IPS DF 6.9 (cell line): ENCODE data around the gene SORCS2.

Experiments used
- DNase-seq: peaks from one replicate; pipeline ENCODE4 v3.0.0-alpha.2; 2013; ENCODE audit warnings: low read depth, low spot score
- H3K27ac ChIP-seq: one replicate; pipeline ENCODE4 v1.5.1; 2013; ENCODE audit warnings: low read length, control low read depth
- H3K27me3 ChIP-seq: 2 replicates; pipeline ENCODE4 v1.6.1; 2013; ENCODE audit warnings: mild to moderate bottlenecking, low read length; ENCODE audit not compliant: control insufficient read depth, insufficient read depth
- H3K36me3 ChIP-seq: 2 replicates; pipeline ENCODE4 v1.6.1; 2013; ENCODE audit warnings: low read length; ENCODE audit not compliant: control insufficient read depth, insufficient read depth
- H3K4me1 ChIP-seq: 2 replicates; pipeline ENCODE4 v1.6.1; 2013; ENCODE audit warnings: low read length; ENCODE audit not compliant: control insufficient read depth, insufficient read depth
- H3K4me3 ChIP-seq: 2 replicates; pipeline ENCODE4 v1.5.1; 2013; ENCODE audit warnings: mild to moderate bottlenecking, low read length
- H3K9me3 ChIP-seq: 2 replicates; pipeline ENCODE4 v1.6.1; 2013; ENCODE audit warnings: low read length, inconsistent platforms; ENCODE audit not compliant: control insufficient read depth, insufficient read depth
- WGBS: extraction: QIAGEN DNeasy Blood & Tissue Kit; methylation state at CpG from one replicate; pipeline ENCODE4 v1.1.7; 2013; ENCODE audit warnings: mixed read lengths, missing lambda C conversion rate; ENCODE audit not compliant: insufficient read length, insufficient coverage; 5-methylcytosine and 5-hydroxymethylcytosine counted together

SORCS2 gene

DNA sequence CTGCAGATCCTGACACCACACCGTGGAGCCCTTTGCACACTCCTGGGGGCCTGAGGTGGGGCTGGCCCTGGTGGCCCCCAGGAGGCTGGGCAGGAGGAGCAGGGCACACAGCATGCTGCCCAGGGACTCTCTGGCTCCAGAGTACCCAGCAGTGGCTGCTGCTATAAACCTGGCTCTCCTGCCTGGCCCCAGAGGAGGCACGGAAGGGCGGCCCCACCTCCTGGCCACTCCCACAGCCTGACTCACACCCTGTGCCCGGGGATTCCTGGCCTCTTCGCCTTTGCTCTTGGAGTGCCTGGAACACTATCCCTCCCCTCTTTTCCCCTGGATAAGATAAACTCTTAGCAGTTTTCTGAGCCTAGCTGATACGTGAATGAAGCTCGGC lies 242.4 kb downstream of the SORCS2 start, which contains the start of gene PSAPL1:
PSAPL1 (minus strand) TSS at position 165 of the 385 bp plus-strand sequence; CDS start at position 114, 51 bp downstream.
- H3K9me3 ChIP-seq, result no peaks in the 10 kb centered on the region
- H3K4me3 ChIP-seq, result no peak within 1 kb of the TSS
- DNase-seq, result no peak
- H3K27me3 ChIP-seq, result no peaks in the 10 kb centered on the region
- H3K36me3 ChIP-seq, result no peaks in the 10 kb centered on the region
- WGBS, result no CpG with 5 or more reads among the region's 7 CpGs
- H3K27ac ChIP-seq, result no peak within 1 kb of the TSS
- H3K4me1 ChIP-seq, result peaks cover 6% of the 10 kb centered on the region

GRCh38 chr4:7435471-7436061 lies 243.2 kb downstream of the SORCS2 start:
- peaks cover 2% of the 10 kb centered on the region for H3K4me1 ChIP-seq
- no peak overlapping the region for H3K4me3 ChIP-seq
- H3K36me3 ChIP-seq, result no peaks in the 10 kb centered on the region
- no CpG with 5 or more reads among the region's 11 CpGs for WGBS
- H3K9me3 ChIP-seq, result no peaks in the 10 kb centered on the region
- no peak for DNase-seq
- H3K27me3 ChIP-seq, result no peaks in the 10 kb centered on the region
- no peak overlapping the region for H3K27ac ChIP-seq

GRCh38 chr4:7436256-7436655 lies 243.9 kb downstream of the SORCS2 start:
- H3K4me1 ChIP-seq, result peaks cover under 1% of the 10 kb centered on the region
- no peaks in the 10 kb centered on the region for H3K27me3 ChIP-seq
- no CpG with 5 or more reads among the region's 13 CpGs for WGBS
- no peak overlapping the region for H3K4me3 ChIP-seq
- H3K9me3 ChIP-seq, result no peaks in the 10 kb centered on the region
- H3K36me3 ChIP-seq, result no peaks in the 10 kb centered on the region
- H3K27ac ChIP-seq, result no peak overlapping the region
- no peak for DNase-seq

GRCh38 chr4:7439699-7440098 lies 247.4 kb downstream of the SORCS2 start:
- Histone ChIP-seq H3K9me3 (no peaks in the 10 kb centered on the region), H3K27me3 (no peaks in the 10 kb centered on the region), H3K27ac (no peak overlapping the region), H3K4me3 (no peak overlapping the region), H3K36me3 (no peaks in the 10 kb centered on the region; the same call in 1 of the 2 replicates), H3K4me1 (peaks cover 3% of the 10 kb centered on the region)
- no CpG with 5 or more reads among the region's 2 CpGs for WGBS
- no peak for DNase-seq

- no CpG with 5 or more reads among the region's 7 CpGs for WGBS
- no peak for DNase-seq
- no peaks in the 10 kb centered on the region; the same call in 1 of the 2 replicates for H3K36me3 ChIP-seq
- H3K4me3 ChIP-seq, result no peak overlapping the region
- no peak overlapping the region for H3K27ac ChIP-seq
- H3K4me1 ChIP-seq, result peaks cover 3% of the 10 kb centered on the region
- H3K9me3 ChIP-seq, result no peaks in the 10 kb centered on the region
- H3K27me3 ChIP-seq, result no peaks in the 10 kb centered on the region
Measured at GRCh38 chr4:7441201-7441600, 248.9 kb downstream of the SORCS2 start.

DNA sequence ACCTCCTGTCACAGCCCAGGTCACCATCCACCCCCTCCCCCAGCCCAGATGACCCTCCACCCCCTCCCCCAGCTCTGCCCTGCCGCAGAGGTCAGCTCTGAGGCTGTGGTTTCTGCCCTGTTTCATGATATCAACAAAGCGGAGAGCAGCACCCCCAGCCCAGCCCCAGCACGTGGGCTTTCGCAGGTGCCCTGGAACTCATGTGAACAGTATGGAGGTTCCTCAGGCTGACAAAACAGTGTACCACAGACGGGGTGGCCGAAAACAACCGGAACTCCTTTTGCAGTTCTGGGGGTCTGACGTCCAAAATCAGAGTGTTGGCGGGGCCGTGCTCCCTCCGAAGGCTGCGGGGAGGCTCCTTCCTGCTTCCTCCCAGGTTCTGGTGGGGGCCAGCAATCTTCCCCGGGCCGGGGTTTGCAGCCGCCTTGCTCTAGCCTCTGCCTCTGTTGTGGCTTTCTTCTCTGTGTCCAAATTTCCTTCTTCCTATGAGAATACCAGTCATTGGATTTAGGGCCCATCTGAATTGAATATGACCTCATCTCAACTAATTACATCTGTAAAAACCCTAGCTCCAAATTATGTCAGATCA lies 250.3 kb downstream of the SORCS2 start:
- H3K9me3 ChIP-seq, result no peaks in the 10 kb centered on the region
- no peaks in the 10 kb centered on the region for H3K27me3 ChIP-seq
- no peak overlapping the region for H3K27ac ChIP-seq
- no peak overlapping the region for H3K4me3 ChIP-seq
- no CpG with 5 or more reads among the region's 15 CpGs for WGBS
- H3K36me3 ChIP-seq, result no peaks in the 10 kb centered on the region; the same call in 1 of the 2 replicates
- peaks cover 3% of the 10 kb centered on the region for H3K4me1 ChIP-seq
- no peak for DNase-seq

GRCh38 chr4:7444314-7444713 lies 252.0 kb downstream of the SORCS2 start:
- WGBS, result no CpG with 5 or more reads among the region's 3 CpGs
- Histone ChIP-seq H3K27ac (no peak overlapping the region), H3K9me3 (no peaks in the 10 kb centered on the region), H3K4me1 (peaks cover 3% of the 10 kb centered on the region), H3K36me3 (no peaks in the 10 kb centered on the region; the same call in 1 of the 2 replicates), H3K4me3 (no peak overlapping the region), H3K27me3 (no peaks in the 10 kb centered on the region)
- no peak for DNase-seq

- Histone ChIP-seq H3K9me3 (no peaks in the 10 kb centered on the region), H3K4me1 (peaks cover 3% of the 10 kb centered on the region), H3K27me3 (no peaks in the 10 kb centered on the region), H3K27ac (no peak overlapping the region), H3K4me3 (no peak overlapping the region), H3K36me3 (no peaks in the 10 kb centered on the region; the same call in 1 of the 2 replicates)
- no CpG with 5 or more reads among the region's 12 CpGs for WGBS
- no peak for DNase-seq
Measured at GRCh38 chr4:7444731-7445130, 252.4 kb downstream of the SORCS2 start.

DNA sequence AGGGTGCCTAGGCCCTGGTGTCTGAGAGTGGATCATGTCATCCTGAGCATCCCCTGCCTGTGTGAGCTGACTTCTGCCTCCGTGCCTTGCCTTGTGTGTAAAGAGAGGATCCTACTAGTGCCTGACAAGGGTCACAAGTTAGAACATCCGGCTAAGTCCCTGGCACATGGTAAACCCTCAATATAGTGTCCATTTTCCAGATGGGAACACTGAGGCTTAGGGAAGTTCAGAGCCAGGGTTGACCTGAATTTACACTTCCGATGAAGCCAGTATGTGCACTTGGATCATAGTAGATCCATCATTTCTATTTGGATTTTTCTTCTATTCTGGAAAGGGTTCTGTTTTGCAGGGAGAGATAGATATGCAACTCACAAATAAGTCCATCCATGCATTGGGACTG lies 254.9 kb downstream of the SORCS2 start:
- WGBS, result no CpG with 5 or more reads among the region's 3 CpGs
- H3K4me1 ChIP-seq, result peaks cover 2% of the 10 kb centered on the region; the same call in 1 of the 2 replicates

GRCh38 chr4:7448036-7448435 lies 255.7 kb downstream of the SORCS2 start:
- no peaks in the 10 kb centered on the region for H3K9me3 ChIP-seq
- H3K4me1 ChIP-seq, result no peaks in the 10 kb centered on the region; the same call in 1 of the 2 replicates
- no peak overlapping the region for H3K27ac ChIP-seq
- H3K4me3 ChIP-seq, result no peak overlapping the region
- no CpG with 5 or more reads among the region's 16 CpGs for WGBS
- H3K27me3 ChIP-seq, result no peaks in the 10 kb centered on the region
- H3K36me3 ChIP-seq, result no peaks in the 10 kb centered on the region
- DNase-seq, result no peak

More for the DNA sequence above, 254.9 kb downstream of the SORCS2 start:
- no peak overlapping the region for H3K27ac ChIP-seq
- H3K9me3 ChIP-seq, result no peaks in the 10 kb centered on the region
- DNase-seq, result no peak
- no peaks in the 10 kb centered on the region for H3K27me3 ChIP-seq
- H3K4me3 ChIP-seq, result no peak overlapping the region
- no peaks in the 10 kb centered on the region; the same call in 1 of the 2 replicates for H3K36me3 ChIP-seq
